Activated CD4-positive, alpha-beta T cell treated with anti-CD3 and anti-CD28 coated beads for 36 hours (primary cell): Measurements from ENCODE around the gene DCAF10. TPM values are rescaled to one million over a fixed set of nuclear protein-coding genes. Genes with fewer than 3 reads are reported as not detected.
"Not testable (repeated sequence)": the region's sequence is repeated elsewhere in the genome, so short reads cannot be mapped to it uniquely, and the experiment has no call there.

Experiments
- ATAC-seq: fragments of 200-7000 bp; cut with Tn5 transposase; one replicate; pipeline ENCODE4 v1.10.0; 2021; ENCODE audit warnings: mild to moderate bottlenecking, moderate library complexity
- CTCF ChIA-PET: fragments of 350-600 bp; sonication (Branson Sonifier 250); formaldehyde crosslinking; loops from one replicate; lab custom pipeline; 2021; ENCODE audit warnings: antibody characterized with exemption; lab: Charles Lee
- POLR2A ChIA-PET: fragments of 350-600 bp; sonication (Branson Sonifier 250); formaldehyde crosslinking; loops from one replicate; lab custom pipeline; 2021; ENCODE audit warnings: antibody characterized with exemption, inconsistent platforms; lab: Charles Lee
- DNase-seq: peaks from one replicate; pipeline ENCODE4 v3.0.0-alpha.2; 2020
- H3K27ac Mint-ChIP-seq: one replicate; pipeline ENCODE4 v1.8.0; 2021; ENCODE audit warnings: mixed read lengths
- H3K27me3 Mint-ChIP-seq: one replicate; pipeline ENCODE4 v1.8.0; 2021; ENCODE audit warnings: mixed read lengths
- H3K36me3 Mint-ChIP-seq: one replicate; pipeline ENCODE4 v1.8.0; 2021; ENCODE audit warnings: low read depth, mixed read lengths
- H3K4me1 Mint-ChIP-seq: one replicate; pipeline ENCODE4 v1.8.0; 2021; ENCODE audit warnings: mixed read lengths
- H3K4me3 Mint-ChIP-seq: one replicate; pipeline ENCODE4 v1.8.0; 2021; ENCODE audit warnings: mild to moderate bottlenecking, moderate library complexity, mixed read lengths
- H3K9me3 Mint-ChIP-seq: one replicate; pipeline ENCODE4 v1.8.0; 2021; ENCODE audit warnings: low read depth, mixed read lengths
- intact Hi-C, 2 experiments: fragments of 100-400 bp; cut with DNase I in 1 of 2; cut with micrococcal nuclease in 1 of 2; formaldehyde crosslinking; loops; one replicate each; pipeline versions ENCODE4 v1.14.2 to v1.15.1; 2022 to 2024; cut with DNase I, micrococcal nuclease
- total RNA-seq, 2 experiments: library from RNA; stranded (reverse); gene quantifications; one replicate each; pipeline ENCODE4 v1.2.3, GENCODE V29; 2021

The DCAF10 gene
- total RNA-seq, 2 experiments from 2014 or later, result 13.9 to 15.4 TPM

DNA sequence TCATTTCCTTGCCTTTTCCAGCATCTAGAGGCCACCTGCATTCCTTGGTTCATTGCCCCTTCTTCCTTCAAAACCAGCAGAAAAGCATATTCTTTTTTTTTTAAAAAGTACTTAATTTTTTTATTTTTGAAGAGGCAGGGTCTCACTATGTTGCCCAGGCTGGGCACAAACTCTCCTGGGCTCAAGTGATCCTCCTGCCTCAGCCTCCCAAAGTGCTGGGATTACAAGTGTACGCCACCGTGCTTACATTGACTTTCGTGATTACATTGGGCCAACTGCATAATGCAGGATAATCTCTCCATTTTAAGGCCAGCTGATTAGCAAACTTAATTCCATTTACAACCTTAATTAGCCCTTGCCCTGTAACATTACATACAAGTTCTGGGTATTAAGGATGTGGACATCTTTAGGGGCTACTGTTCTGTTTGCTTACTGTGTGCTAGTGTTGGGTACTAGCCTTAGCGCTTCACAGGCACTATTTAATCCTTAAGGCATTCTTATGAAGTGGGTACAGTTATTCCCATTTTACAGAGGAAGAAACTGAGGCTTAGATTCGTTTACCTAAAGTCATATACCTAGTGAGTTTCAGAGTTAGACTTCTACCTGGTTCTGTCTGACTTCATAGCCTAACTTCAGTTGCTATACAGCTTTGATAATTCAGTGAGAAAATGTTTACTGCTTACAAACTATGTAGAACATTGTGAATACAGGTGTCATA lies 69.6 kb downstream of the DCAF10 start:
- DNase-seq (no peak), ATAC-seq (no peak)
- H3K4me3 Mint-ChIP-seq, result no peak overlapping the region
- CTCF ChIA-PET, result interaction anchor here (0.6 to 1.0 kb wide), 4 partner anchors 15 to 771 kb away, joined by 3 to 4 read pairs (median 4); no protein-coding TSS in a partner anchor
- H3K4me1 Mint-ChIP-seq, result no peaks in the 10 kb centered on the region
- intact Hi-C loops, result no loop called here
- peaks cover 6% of the 10 kb centered on the region for H3K36me3 Mint-ChIP-seq
- H3K9me3 Mint-ChIP-seq, result no peaks in the 10 kb centered on the region
- H3K27me3 Mint-ChIP-seq, result no peaks in the 10 kb centered on the region
- POLR2A ChIA-PET, result no interaction called here
- no peak overlapping the region for H3K27ac Mint-ChIP-seq

DNA sequence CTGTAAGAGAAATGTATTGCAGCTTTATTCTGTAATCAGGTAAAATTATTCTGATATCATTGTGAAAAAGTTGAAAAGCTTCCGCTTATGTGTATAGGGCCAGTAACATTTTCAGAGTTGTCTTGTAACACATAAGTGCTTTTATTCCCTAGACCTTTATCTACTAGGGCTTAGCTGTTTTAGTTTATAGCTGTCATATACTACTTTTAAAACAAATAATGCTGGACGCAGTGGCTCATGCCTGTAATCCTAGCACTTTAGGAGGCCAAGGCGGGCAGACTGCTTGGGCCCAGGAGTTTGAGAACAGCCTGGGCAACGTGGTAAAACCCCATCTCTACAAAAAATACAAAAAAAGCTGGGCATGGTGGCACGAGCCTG lies 70.2 kb downstream of the DCAF10 start:
- no peaks in the 10 kb centered on the region for H3K27me3 Mint-ChIP-seq
- ChIA-PET POLR2A (no interaction called here), CTCF (interaction anchor here (0.5 to 1.0 kb wide), 4 partner anchors 14 to 771 kb away, joined by 3 to 4 read pairs (median 3); no protein-coding TSS in a partner anchor)
- H3K27ac Mint-ChIP-seq, result no peak overlapping the region
- H3K4me1 Mint-ChIP-seq, result no peaks in the 10 kb centered on the region
- no peaks in the 10 kb centered on the region for H3K9me3 Mint-ChIP-seq
- ATAC-seq (no peak), DNase-seq (no peak)
- intact Hi-C loops, result no loop called here
- H3K36me3 Mint-ChIP-seq, result peaks cover 6% of the 10 kb centered on the region
- no peak overlapping the region for H3K4me3 Mint-ChIP-seq

- Mint-ChIP-seq H3K4me3 (no peak overlapping the region), H3K4me1 (no peaks in the 10 kb centered on the region), H3K36me3 (peaks cover 10% of the 10 kb centered on the region), H3K27me3 (no peaks in the 10 kb centered on the region), H3K27ac (no peak overlapping the region), H3K9me3 (no peaks in the 10 kb centered on the region)
- POLR2A ChIA-PET, result interaction anchor here (0.7 kb wide), 1 partner anchor 913 kb away, joined by 3 read pairs; no protein-coding TSS in a partner anchor
- no peak for DNase-seq
- intact Hi-C loops, result no loop called here
- ATAC-seq, result no peak
- CTCF ChIA-PET, result no interaction called here
These were observed 73.4 kb downstream of the DCAF10 start for GRCh38 chr9:37873955-37874354.

GRCh38 chr9:37876376-37876775 lies 75.8 kb downstream of the DCAF10 start:
- Mint-ChIP-seq H3K9me3 (no peaks in the 10 kb centered on the region), H3K36me3 (peaks cover 12% of the 10 kb centered on the region), H3K27me3 (no peaks in the 10 kb centered on the region), H3K27ac (no peak overlapping the region), H3K4me1 (no peaks in the 10 kb centered on the region), H3K4me3 (no peak overlapping the region)
- intact Hi-C loops, result no loop called here
- no peak for DNase-seq
- ChIA-PET CTCF (interaction anchor here (1.2 kb wide), 1 partner anchor 16 kb away, joined by 4 read pairs; no protein-coding TSS in a partner anchor), POLR2A (no interaction called here)
- ATAC-seq, result no peak

GRCh38 chr9:37880916-37881479 lies 80.4 kb downstream of the DCAF10 start:
- Mint-ChIP-seq H3K27me3 (no peaks in the 10 kb centered on the region), H3K27ac (no peak overlapping the region), H3K4me1 (peaks cover 5% of the 10 kb centered on the region), H3K9me3 (no peaks in the 10 kb centered on the region), H3K4me3 (no peak overlapping the region), H3K36me3 (peaks cover 21% of the 10 kb centered on the region)
- intact Hi-C loops, result no loop called here
- POLR2A ChIA-PET, result no interaction called here
- DNase-seq (no peak), ATAC-seq (no peak)
- CTCF ChIA-PET, result no interaction called here

DNA sequence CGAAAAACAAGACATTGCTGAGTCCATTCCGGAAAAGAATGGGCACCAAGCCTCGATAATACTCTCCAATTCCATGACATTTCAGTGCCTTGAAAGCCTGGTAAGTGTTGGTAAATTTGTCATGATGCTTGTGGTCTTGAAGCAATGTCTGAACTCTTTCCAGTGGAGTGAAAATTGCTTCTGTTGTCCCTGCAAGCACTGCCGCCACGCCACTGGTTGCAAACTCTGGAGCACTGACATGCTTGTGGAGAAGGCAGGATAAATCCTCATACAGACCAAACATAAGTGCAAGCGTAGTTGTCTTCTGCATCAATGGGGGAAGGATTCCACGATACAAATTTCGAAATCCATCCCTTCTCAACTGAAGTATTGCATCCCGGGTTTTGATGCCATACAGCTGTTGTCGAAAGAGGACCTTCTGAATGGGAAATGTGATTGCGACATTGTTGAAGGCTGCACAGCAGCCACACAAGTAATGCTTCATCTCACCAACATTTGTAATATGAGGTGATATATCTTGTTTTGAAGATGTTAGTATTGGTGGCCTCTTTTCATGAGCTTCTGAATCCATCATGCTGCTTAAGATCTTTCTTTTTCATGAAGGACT lies 87.5 kb downstream of the DCAF10 start:
- H3K36me3 Mint-ChIP-seq, result peaks cover 41% of the 10 kb centered on the region
- intact Hi-C loops, H3K4me1 Mint-ChIP-seq, DNase-seq, H3K27ac Mint-ChIP-seq, ATAC-seq, H3K27me3 Mint-ChIP-seq, H3K9me3 Mint-ChIP-seq, CTCF ChIA-PET, POLR2A ChIA-PET, H3K4me3 Mint-ChIP-seq: not testable (repeated sequence)

GRCh38 chr9:37889536-37889935 lies 88.9 kb downstream of the DCAF10 start:
- ChIA-PET CTCF (no interaction called here), POLR2A (no interaction called here)
- Mint-ChIP-seq H3K4me1 (peaks cover 5% of the 10 kb centered on the region), H3K9me3 (no peaks in the 10 kb centered on the region), H3K27me3 (no peaks in the 10 kb centered on the region), H3K27ac (no peak overlapping the region), H3K4me3 (no peak overlapping the region), H3K36me3 (peaks cover 54% of the 10 kb centered on the region)
- intact Hi-C loops, result no loop called here
- no peak for DNase-seq
- no peak for ATAC-seq

DNA sequence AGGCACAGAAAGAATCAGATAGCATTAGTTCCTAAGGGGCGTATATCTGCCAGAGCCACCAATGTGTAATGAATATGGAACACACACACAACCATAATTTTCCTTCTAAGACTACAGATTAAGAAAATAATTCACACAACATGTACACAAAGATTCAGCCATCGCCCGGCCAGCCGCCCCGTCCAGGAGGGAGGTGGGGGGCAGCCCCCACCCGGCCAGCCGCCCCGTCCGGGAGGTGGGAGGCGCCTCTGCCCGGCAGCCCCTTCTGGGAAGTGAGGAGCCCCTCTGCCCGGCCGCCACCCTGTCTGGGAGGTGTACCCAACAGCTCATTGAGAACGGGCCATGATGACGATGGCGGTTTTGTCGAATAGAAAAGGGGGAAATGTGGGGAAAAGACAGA lies 90.4 kb downstream of the DCAF10 start:
- H3K9me3 Mint-ChIP-seq, H3K27me3 Mint-ChIP-seq, POLR2A ChIA-PET, DNase-seq, intact Hi-C loops, ATAC-seq, H3K27ac Mint-ChIP-seq, H3K4me3 Mint-ChIP-seq, H3K4me1 Mint-ChIP-seq, CTCF ChIA-PET: not testable (repeated sequence)
- H3K36me3 Mint-ChIP-seq, result peaks cover 55% of the 10 kb centered on the region

DNA sequence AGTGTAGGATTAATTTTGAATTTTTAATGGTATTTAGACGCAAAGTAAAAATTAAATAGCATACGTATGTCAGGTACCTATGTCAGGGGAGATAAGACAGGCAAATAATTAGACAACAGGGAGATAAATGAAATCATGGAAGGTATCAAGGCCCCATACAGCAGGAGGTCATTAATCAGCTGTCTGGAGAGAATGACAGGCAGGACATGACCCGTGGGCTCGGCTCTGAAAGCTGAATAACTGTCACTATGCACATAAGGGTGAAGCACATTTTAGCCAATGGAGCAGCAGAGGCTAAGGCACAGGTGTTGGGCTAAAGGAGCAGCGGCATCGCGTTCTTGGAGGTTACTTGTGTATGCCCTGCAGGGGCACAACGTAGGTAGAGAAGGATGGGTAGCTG lies 91.5 kb downstream of the DCAF10 start:
- ChIA-PET CTCF (interaction anchor here (0.7 kb wide), 1 partner anchor 140 kb away, joined by 3 read pairs; no protein-coding TSS in a partner anchor), POLR2A (no interaction called here)

GRCh38 chr9:37897665-37898064 lies 97.1 kb downstream of the DCAF10 start:
- ChIA-PET CTCF (no interaction called here), POLR2A (no interaction called here)
- H3K27me3 Mint-ChIP-seq, result no peaks in the 10 kb centered on the region
- peaks cover 8% of the 10 kb centered on the region for H3K4me1 Mint-ChIP-seq
- no peak overlapping the region for H3K27ac Mint-ChIP-seq
- no peaks in the 10 kb centered on the region for H3K9me3 Mint-ChIP-seq
- no peak overlapping the region for H3K4me3 Mint-ChIP-seq
- H3K36me3 Mint-ChIP-seq, result peaks cover 45% of the 10 kb centered on the region
- ATAC-seq, result no peak
- intact Hi-C loops, result no loop called here
- DNase-seq, result no peak

More for the DNA sequence above, 91.5 kb downstream of the DCAF10 start:
- DNase-seq (no peak), ATAC-seq (no peak)
- Mint-ChIP-seq H3K4me1 (no peaks in the 10 kb centered on the region), H3K27me3 (no peaks in the 10 kb centered on the region), H3K27ac (no peak overlapping the region), H3K36me3 (peaks cover 56% of the 10 kb centered on the region), H3K4me3 (no peak overlapping the region), H3K9me3 (no peaks in the 10 kb centered on the region)
- intact Hi-C loops, result no loop called here

- DNase-seq, result no peak
- ChIA-PET POLR2A (no interaction called here), CTCF (no interaction called here)
- no peak for ATAC-seq
- Mint-ChIP-seq H3K36me3 (peaks cover 31% of the 10 kb centered on the region), H3K27ac (no peak overlapping the region), H3K27me3 (no peaks in the 10 kb centered on the region), H3K4me1 (peaks cover 12% of the 10 kb centered on the region), H3K9me3 (no peaks in the 10 kb centered on the region), H3K4me3 (no peak overlapping the region)
- intact Hi-C loops, result no loop called here
These were observed 98.4 kb downstream of the DCAF10 start for GRCh38 chr9:37899041-37899440.
